AG04449 (cell line): ENCODE measurements around the gene PIK3R1.

Experiments
- CTCF ChIA-PET: fragments of 350-600 bp; formaldehyde crosslinking; extraction: SDS; loops from one replicate; lab custom pipeline; 2021; ENCODE audit warnings: antibody characterized with exemption; lab: Yijun Ruan, JAX
- POLR2A ChIA-PET: fragments of 400-600, 350-600 bp; formaldehyde crosslinking; extraction: SDS; loops from one replicate; lab custom pipeline; 2020; ENCODE audit warnings: antibody characterized with exemption, inconsistent platforms; lab: Yijun Ruan, JAX
- DNase-seq: peaks from one replicate; pipeline ENCODE4 v3.0.0-alpha.2; 2010; ENCODE audit warnings: low read depth, low spot score
- H3K4me3 ChIP-seq: 2 replicates; pipeline ENCODE4 v1.5.1; 2011; ENCODE audit warnings: low read depth, mild to moderate bottlenecking, control low read depth, low read length
- CTCF ChIP-seq: IDR thresholded peaks from one replicate; pipeline ENCODE4 v1.5.1; 2011; ENCODE audit warnings: mild to moderate bottlenecking, moderate library complexity, low read length, control low read depth, inconsistent platforms; ENCODE audit not compliant: insufficient read depth; ENCODE audit errors: missing control alignments

PIK3R1 gene

GRCh38 chr5:68331192-68332079 is 115.9 kb downstream of the PIK3R1 start:
- POLR2A ChIA-PET: no interaction called here
- no peak overlapping the region for H3K4me3 ChIP-seq
- CTCF ChIA-PET: interaction anchor here (1.4 to 1.9 kb wide), 2 partner anchors 34 to 45 kb away, joined by 5 to 7 read pairs; no protein-coding TSS in a partner anchor
- no peak for DNase-seq
- no peak for TF ChIP-seq CTCF

DNA sequence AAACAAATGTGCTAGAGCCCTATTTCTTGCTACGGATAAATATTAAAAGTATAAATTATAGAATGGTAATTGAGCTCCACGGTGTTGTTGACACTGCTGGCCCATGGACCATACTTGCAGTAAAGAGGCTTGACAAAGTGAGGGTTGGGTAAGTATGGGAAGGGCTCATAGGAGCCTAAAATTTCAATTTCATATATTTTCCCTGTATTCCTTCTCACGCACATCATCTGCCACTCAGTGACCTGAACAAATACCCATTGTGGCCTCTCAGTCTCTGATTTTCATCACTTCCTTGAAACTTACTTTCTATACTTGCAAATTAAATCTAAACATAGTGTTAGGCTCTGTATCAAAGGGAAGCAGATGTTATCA is 116.5 kb downstream of the PIK3R1 start:
- DNase-seq: no peak
- H3K4me3 ChIP-seq: no peak overlapping the region
- TF ChIP-seq CTCF: no peak
- CTCF ChIA-PET: interaction anchor here (1.4 kb wide), 1 partner anchor 46 kb away, joined by 4 read pairs; no protein-coding TSS in a partner anchor
- POLR2A ChIA-PET: no interaction called here

DNA sequence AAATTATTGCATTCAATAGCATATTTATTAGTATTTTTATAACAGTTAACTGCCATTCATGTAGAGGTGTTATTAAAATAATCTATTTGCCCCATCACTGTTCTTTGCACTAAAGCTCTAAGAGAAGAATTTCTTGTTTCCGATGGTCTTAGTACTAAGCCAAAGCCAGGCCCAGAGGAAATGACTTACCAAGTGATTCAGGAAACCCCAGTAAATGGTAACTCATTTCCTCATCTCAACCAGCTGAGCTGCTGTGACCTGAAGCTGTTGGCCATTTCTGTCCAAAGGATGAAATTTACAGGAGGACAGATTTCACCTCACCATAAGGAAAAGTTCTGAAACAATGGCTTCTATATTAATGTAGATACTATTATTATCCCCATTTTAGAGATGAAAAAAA is 117.0 kb downstream of the PIK3R1 start:
- no peak for TF ChIP-seq CTCF
- no peak overlapping the region for H3K4me3 ChIP-seq
- no peak for DNase-seq
- ChIA-PET POLR2A (no interaction called here), CTCF (interaction anchor here (1.2 to 1.4 kb wide), 2 partner anchors 10 to 46 kb away, joined by 3 to 4 read pairs; no protein-coding TSS in a partner anchor)

DNA sequence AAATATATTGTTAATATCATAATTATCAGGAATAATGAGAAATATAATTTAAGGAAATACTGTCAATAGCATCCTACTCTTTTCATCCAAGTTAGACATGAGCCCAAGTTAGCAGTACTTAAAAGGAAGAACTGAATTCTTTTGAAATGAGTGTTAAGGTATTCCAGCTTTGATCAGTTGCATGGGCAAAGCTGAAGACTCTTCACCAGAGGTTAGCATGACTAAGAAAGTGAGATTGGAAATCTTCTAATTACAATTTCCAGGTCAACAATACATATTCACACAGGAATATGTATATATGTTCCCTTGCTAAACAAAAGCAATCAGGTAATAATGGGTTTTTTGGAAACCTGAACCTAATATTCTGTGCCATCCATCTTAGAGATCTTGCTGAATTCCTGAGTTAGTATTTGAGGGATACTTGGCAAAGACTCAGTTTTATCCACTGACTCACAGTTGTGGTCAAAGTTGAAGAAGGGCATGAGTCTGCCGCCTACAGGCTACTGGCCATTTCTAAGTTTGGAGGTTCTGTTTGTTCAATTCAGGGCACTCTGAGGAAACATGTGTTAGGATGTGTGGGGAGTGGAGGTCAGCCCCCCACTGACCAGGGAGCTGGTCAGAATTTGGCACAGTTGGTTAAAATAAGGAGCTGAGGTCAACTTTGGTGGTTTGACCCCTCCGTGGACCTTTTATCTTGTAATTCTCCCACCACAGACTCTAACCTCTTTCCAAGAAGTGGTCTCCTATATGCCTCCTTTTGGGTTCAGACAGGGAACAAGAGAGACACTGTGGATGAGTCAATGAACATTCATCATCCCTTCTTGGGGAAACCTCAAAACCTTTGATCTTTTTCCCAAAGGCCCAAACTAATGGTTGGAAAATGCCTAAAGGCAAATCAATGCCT is 118.3 kb downstream of the PIK3R1 start:
- no peak for DNase-seq
- POLR2A ChIA-PET: no interaction called here
- TF ChIP-seq CTCF: peak; percentile 32
- CTCF ChIA-PET: interaction anchor here (1.2 to 1.7 kb wide), 2 partner anchors 9 to 12 kb away, joined by 3 read pairs; no protein-coding TSS in a partner anchor
- no peak overlapping the region for H3K4me3 ChIP-seq

DNA sequence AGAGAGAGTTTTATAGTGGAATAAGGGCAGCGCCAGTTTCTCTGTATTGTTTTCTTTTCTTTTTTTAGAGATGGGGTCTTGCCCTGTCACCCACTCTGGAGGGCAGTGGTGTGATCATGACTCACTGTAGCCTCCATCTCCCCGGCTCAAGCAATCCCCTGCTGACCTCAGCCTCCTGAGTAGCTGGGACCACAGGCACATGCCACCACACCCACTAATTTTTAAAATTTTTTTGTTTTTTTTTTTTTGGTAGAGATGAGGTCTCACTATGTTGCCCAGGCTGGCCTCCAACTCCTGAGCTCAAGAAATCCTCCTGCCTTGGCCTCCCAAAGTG is 119.0 kb downstream of the PIK3R1 start:
- TF ChIP-seq CTCF: no peak
- H3K4me3 ChIP-seq: no peak overlapping the region
- DNase-seq: no peak
- POLR2A ChIA-PET: interaction anchor here (0.6 kb wide), 1 partner anchor 83 kb away, joined by 3 read pairs; no protein-coding TSS in a partner anchor
- CTCF ChIA-PET: interaction anchor here (1.7 kb wide), 1 partner anchor 10 kb away, joined by 3 read pairs; no protein-coding TSS in a partner anchor

GRCh38 chr5:68335075-68335474 is 119.5 kb downstream of the PIK3R1 start:
- no peak overlapping the region for H3K4me3 ChIP-seq
- ChIA-PET POLR2A (interaction anchor here (0.6 kb wide), 1 partner anchor 83 kb away, joined by 3 read pairs; no protein-coding TSS in a partner anchor), CTCF (interaction anchor here (1.4 to 1.7 kb wide), 2 partner anchors 11 to 49 kb away, joined by 3 to 6 read pairs; no protein-coding TSS in a partner anchor)
- no peak for TF ChIP-seq CTCF
- no peak for DNase-seq
